ENCODE results near the gene GTF3C2.

- no peak for TF ChIP-seq POLR2AphosphoS5 (IDR thresholded peaks at IDR 0.05)
- TF ChIP-seq, protein P1, sequence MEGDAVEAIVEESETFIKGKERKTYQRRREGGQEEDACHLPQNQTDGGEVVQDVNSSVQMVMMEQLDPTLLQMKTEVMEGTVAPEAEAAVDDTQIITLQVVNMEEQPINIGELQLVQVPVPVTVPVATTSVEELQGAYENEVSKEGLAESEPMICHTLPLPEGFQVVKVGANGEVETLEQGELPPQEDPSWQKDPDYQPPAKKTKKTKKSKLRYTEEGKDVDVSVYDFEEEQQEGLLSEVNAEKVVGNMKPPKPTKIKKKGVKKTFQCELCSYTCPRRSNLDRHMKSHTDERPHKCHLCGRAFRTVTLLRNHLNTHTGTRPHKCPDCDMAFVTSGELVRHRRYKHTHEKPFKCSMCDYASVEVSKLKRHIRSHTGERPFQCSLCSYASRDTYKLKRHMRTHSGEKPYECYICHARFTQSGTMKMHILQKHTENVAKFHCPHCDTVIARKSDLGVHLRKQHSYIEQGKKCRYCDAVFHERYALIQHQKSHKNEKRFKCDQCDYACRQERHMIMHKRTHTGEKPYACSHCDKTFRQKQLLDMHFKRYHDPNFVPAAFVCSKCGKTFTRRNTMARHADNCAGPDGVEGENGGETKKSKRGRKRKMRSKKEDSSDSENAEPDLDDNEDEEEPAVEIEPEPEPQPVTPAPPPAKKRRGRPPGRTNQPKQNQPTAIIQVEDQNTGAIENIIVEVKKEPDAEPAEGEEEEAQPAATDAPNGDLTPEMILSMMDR (IDR thresholded peaks at IDR 0.05 in 8 of 11, conservative IDR thresholded peaks at IDR 0.05 in 3 of 11): no peak
- TF ChIP-seq POLR2A (IDR thresholded peaks at IDR 0.05): no peak
Measured at GRCh38 chr2:27356056-27356381, 545 bp downstream of the GTF3C2 start.

Measured in spleen (tissue), 7 donors.